ENCODE data around the gene RNF128. TPM values are rescaled to one million over a fixed set of nuclear protein-coding genes. Genes with fewer than 3 reads are reported as not detected.

Gene RNF128
- total and polyA plus RNA-seq, 10 of the 15 experiments (the other 5 are each of a cell fraction or from before 2014, with no cell fraction given): 0.10 TPM; not detected in 9

DNA sequence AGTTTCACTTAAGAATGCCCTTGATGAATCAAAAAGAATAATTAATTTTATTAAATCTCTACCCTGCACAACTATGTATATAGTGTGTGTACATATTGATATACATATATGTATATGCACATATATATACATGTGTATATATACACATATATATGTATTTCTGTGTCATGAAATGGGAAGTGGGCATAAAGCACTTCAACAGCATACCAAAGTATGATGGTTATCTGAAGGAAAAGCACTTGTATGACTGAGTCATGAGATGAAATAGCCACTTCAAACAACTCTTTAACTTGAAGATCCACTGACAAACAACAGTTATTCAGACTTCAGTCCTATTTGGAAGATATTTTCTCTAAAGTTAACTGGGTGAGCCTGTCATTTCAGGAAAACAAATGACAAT, 16.3 kb downstream of the RNF128 start:
- Histone ChIP-seq H3K9me3 (replicated peaks; ENCODE audit: control insufficient read depth, insufficient read depth, low read length) (no peaks in the 10 kb centered on the region), H3K4me2 (ENCODE audit: control insufficient read depth, insufficient read depth) (no peak overlapping the region), H3K27me3 (replicated peaks in 1 of 2; ENCODE audit: control insufficient read depth in 2 of 2, insufficient read depth in 2 of 2, low read length in 1 of 2) (no peaks in the 10 kb centered on the region), H3K4me1 (ENCODE audit: control insufficient read depth, insufficient read depth, low read length) (no peaks in the 10 kb centered on the region), H2AFZ (ENCODE audit: control insufficient read depth, low read depth, low read length) (no peak overlapping the region), H3K4me3 (no peak overlapping the region), H3K9ac (ENCODE audit: control insufficient read depth, insufficient read depth, low read length) (no peak overlapping the region), H3K27ac (ENCODE audit: control insufficient read depth, insufficient read depth) (no peak overlapping the region), H3K79me2 (ENCODE audit: control insufficient read depth, insufficient read depth, low read length) (no peaks in the 10 kb centered on the region), H4K20me1 (ENCODE audit: control insufficient read depth, insufficient read depth) (no peaks in the 10 kb centered on the region), H3K36me3 (ENCODE audit: control insufficient read depth in 2 of 2, insufficient read depth in 2 of 2, low read length in 1 of 2) (no peaks in the 10 kb centered on the region)
- ChIA-PET POLR2A (no interaction called here), CTCF (no interaction called here), RAD21 (ENCODE audit: unreplicated experiment) (no interaction called here), SMC1A (ENCODE audit: uncharacterized antibody, unreplicated experiment) (no interaction called here)
- ATAC-seq (no peak), DNase-seq (ENCODE audit: low read depth, low spot score) (no peak), FAIRE-seq (no peak)
- in situ Hi-C loops (cut with MboI): no loop called here
- no TSS peak for BruUV-seq (replicated peaks)
- intact Hi-C loops (cut with micrococcal nuclease; ENCODE audit: unreplicated experiment): no loop called here
- TF ChIP-seq, protein P1, sequence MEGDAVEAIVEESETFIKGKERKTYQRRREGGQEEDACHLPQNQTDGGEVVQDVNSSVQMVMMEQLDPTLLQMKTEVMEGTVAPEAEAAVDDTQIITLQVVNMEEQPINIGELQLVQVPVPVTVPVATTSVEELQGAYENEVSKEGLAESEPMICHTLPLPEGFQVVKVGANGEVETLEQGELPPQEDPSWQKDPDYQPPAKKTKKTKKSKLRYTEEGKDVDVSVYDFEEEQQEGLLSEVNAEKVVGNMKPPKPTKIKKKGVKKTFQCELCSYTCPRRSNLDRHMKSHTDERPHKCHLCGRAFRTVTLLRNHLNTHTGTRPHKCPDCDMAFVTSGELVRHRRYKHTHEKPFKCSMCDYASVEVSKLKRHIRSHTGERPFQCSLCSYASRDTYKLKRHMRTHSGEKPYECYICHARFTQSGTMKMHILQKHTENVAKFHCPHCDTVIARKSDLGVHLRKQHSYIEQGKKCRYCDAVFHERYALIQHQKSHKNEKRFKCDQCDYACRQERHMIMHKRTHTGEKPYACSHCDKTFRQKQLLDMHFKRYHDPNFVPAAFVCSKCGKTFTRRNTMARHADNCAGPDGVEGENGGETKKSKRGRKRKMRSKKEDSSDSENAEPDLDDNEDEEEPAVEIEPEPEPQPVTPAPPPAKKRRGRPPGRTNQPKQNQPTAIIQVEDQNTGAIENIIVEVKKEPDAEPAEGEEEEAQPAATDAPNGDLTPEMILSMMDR (IDR thresholded peaks at IDR 0.05 in 2 of 3, conservative IDR thresholded peaks at IDR 0.05 in 1 of 3; ENCODE audit: control insufficient read depth in 2 of 3, extremely low read depth in 1 of 3, insufficient read depth in 1 of 3, low read depth in 3 of 3, low read length in 3 of 3): no peak
- TF ChIP-seq, protein P2, sequence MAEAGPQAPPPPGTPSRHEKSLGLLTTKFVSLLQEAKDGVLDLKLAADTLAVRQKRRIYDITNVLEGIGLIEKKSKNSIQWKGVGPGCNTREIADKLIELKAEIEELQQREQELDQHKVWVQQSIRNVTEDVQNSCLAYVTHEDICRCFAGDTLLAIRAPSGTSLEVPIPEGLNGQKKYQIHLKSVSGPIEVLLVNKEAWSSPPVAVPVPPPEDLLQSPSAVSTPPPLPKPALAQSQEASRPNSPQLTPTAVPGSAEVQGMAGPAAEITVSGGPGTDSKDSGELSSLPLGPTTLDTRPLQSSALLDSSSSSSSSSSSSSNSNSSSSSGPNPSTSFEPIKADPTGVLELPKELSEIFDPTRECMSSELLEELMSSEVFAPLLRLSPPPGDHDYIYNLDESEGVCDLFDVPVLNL (IDR thresholded peaks at IDR 0.05; ENCODE audit: low read depth, low read length): no peak
- no peak for TF ChIP-seq IKZF1 (conservative IDR thresholded peaks at IDR 0.05)
- TF ChIP-seq, protein P3, sequence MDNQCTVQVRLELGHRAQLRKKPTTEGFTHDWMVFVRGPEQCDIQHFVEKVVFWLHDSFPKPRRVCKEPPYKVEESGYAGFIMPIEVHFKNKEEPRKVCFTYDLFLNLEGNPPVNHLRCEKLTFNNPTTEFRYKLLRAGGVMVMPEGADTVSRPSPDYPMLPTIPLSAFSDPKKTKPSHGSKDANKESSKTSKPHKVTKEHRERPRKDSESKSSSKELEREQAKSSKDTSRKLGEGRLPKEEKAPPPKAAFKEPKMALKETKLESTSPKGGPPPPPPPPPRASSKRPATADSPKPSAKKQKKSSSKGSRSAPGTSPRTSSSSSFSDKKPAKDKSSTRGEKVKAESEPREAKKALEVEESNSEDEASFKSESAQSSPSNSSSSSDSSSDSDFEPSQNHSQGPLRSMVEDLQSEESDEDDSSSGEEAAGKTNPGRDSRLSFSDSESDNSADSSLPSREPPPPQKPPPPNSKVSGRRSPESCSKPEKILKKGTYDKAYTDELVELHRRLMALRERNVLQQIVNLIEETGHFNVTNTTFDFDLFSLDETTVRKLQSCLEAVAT (IDR thresholded peaks at IDR 0.05): no peak
- TF ChIP-seq, protein P4, sequence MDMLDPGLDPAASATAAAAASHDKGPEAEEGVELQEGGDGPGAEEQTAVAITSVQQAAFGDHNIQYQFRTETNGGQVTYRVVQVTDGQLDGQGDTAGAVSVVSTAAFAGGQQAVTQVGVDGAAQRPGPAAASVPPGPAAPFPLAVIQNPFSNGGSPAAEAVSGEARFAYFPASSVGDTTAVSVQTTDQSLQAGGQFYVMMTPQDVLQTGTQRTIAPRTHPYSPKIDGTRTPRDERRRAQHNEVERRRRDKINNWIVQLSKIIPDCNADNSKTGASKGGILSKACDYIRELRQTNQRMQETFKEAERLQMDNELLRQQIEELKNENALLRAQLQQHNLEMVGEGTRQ (IDR thresholded peaks at IDR 0.05; ENCODE audit: borderline replicate concordance, low read depth, low read length): no peak
- TF ChIP-seq, protein P5, sequence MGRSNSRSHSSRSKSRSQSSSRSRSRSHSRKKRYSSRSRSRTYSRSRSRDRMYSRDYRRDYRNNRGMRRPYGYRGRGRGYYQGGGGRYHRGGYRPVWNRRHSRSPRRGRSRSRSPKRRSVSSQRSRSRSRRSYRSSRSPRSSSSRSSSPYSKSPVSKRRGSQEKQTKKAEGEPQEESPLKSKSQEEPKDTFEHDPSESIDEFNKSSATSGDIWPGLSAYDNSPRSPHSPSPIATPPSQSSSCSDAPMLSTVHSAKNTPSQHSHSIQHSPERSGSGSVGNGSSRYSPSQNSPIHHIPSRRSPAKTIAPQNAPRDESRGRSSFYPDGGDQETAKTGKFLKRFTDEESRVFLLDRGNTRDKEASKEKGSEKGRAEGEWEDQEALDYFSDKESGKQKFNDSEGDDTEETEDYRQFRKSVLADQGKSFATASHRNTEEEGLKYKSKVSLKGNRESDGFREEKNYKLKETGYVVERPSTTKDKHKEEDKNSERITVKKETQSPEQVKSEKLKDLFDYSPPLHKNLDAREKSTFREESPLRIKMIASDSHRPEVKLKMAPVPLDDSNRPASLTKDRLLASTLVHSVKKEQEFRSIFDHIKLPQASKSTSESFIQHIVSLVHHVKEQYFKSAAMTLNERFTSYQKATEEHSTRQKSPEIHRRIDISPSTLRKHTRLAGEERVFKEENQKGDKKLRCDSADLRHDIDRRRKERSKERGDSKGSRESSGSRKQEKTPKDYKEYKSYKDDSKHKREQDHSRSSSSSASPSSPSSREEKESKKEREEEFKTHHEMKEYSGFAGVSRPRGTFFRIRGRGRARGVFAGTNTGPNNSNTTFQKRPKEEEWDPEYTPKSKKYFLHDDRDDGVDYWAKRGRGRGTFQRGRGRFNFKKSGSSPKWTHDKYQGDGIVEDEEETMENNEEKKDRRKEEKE (IDR thresholded peaks at IDR 0.05): no peak
- TF ChIP-seq HDAC2 (IDR thresholded peaks at IDR 0.05): no peak
- TF ChIP-seq, protein P6, sequence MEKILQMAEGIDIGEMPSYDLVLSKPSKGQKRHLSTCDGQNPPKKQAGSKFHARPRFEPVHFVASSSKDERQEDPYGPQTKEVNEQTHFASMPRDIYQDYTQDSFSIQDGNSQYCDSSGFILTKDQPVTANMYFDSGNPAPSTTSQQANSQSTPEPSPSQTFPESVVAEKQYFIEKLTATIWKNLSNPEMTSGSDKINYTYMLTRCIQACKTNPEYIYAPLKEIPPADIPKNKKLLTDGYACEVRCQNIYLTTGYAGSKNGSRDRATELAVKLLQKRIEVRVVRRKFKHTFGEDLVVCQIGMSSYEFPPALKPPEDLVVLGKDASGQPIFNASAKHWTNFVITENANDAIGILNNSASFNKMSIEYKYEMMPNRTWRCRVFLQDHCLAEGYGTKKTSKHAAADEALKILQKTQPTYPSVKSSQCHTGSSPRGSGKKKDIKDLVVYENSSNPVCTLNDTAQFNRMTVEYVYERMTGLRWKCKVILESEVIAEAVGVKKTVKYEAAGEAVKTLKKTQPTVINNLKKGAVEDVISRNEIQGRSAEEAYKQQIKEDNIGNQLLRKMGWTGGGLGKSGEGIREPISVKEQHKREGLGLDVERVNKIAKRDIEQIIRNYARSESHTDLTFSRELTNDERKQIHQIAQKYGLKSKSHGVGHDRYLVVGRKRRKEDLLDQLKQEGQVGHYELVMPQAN (conservative IDR thresholded peaks at IDR 0.05): no peak
- TF ChIP-seq KAT2A (conservative IDR thresholded peaks at IDR 0.05; ENCODE audit: control insufficient read depth, low read depth, low read length): no peak
- TF ChIP-seq, protein P7, sequence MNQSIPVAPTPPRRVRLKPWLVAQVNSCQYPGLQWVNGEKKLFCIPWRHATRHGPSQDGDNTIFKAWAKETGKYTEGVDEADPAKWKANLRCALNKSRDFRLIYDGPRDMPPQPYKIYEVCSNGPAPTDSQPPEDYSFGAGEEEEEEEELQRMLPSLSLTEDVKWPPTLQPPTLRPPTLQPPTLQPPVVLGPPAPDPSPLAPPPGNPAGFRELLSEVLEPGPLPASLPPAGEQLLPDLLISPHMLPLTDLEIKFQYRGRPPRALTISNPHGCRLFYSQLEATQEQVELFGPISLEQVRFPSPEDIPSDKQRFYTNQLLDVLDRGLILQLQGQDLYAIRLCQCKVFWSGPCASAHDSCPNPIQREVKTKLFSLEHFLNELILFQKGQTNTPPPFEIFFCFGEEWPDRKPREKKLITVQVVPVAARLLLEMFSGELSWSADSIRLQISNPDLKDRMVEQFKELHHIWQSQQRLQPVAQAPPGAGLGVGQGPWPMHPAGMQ (IDR thresholded peaks at IDR 0.05; ENCODE audit: borderline replicate concordance): no peak
- TF ChIP-seq NFXL1 (IDR thresholded peaks at IDR 0.05; ENCODE audit: borderline replicate concordance): no peak

All from GM12878 (cell line).